ENCODE data around the gene CDH23.

DNA sequence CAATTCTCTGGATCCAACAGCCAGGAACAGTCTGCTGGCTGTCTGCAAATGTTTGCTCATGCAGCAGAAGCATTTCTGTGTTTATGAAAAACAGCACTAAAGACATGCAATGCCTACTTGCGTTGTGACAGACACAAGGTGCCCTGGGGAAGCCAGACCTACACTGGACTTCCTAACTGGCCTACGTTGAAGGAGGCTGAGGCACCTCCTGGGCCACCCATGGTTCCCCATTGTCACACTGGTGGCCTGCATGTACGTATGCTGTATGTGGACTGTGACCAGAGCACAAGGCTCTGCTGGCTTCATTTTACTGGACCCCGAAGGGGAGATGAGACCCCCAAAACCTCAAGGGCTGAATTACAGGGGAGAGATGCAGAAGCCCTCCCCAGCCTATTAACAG lies 426.6 kb downstream of the CDH23 start:
- TF ChIP-seq POLR2A (IDR thresholded peaks at IDR 0.05) (no peak), POLR2AphosphoS5 (IDR thresholded peaks at IDR 0.05) (peak in 2 of 3 donors; percentile 25 to 35)
